ENCODE results near the gene CD276. TPM values are rescaled to one million over a fixed set of nuclear protein-coding genes. Genes with fewer than 3 reads are reported as not detected.

The CD276 gene
- total RNA-seq, 1 donor from 2014 or later: 78.1 TPM

GRCh38 chr15:73756390-73756789 is 72.2 kb downstream of the CD276 start:
- intact Hi-C loops (cut with DNase I): no loop called here
- Histone ChIP-seq H3K4me3 (no peak overlapping the region), H3K36me3 (no peaks in the 10 kb centered on the region), H3K4me1 (peaks cover 24% of the 10 kb centered on the region), H3K9me3 (no peaks in the 10 kb centered on the region), H3K27ac (no peak overlapping the region), H3K27me3 (no peaks in the 10 kb centered on the region)
- no peak for DNase-seq (ENCODE audit: extremely low spot score in 2 of 2)
- TF ChIP-seq CTCF (IDR thresholded peaks at IDR 0.05): no peak
- no peak for TF ChIP-seq POLR2A (IDR thresholded peaks at IDR 0.05)
- no peak for TF ChIP-seq POLR2AphosphoS5 (IDR thresholded peaks at IDR 0.05; ENCODE audit: insufficient read depth in 1 of 2, low read depth in 1 of 2)

GRCh38 chr15:73756947-73757513 is 72.8 kb downstream of the CD276 start:
- Histone ChIP-seq H3K27ac (no peak overlapping the region), H3K4me1 (peaks cover 18% of the 10 kb centered on the region), H3K27me3 (no peaks in the 10 kb centered on the region), H3K4me3 (no peak overlapping the region), H3K9me3 (no peaks in the 10 kb centered on the region), H3K36me3 (no peaks in the 10 kb centered on the region)
- no peak for TF ChIP-seq CTCF (IDR thresholded peaks at IDR 0.05)
- intact Hi-C loops (cut with DNase I): no loop called here
- DNase-seq (ENCODE audit: extremely low spot score in 2 of 2): no peak

- intact Hi-C loops (cut with DNase I): no loop called here
- peaks cover 13% of the 10 kb centered on the region for H3K4me1 ChIP-seq
- H3K27me3 ChIP-seq: no peaks in the 10 kb centered on the region
- H3K9me3 ChIP-seq: no peaks in the 10 kb centered on the region
- no peak for TF ChIP-seq POLR2A (IDR thresholded peaks at IDR 0.05)
- no peak for TF ChIP-seq POLR2AphosphoS5 (IDR thresholded peaks at IDR 0.05; ENCODE audit: insufficient read depth in 1 of 2, low read depth in 1 of 2)
- TF ChIP-seq CTCF (IDR thresholded peaks at IDR 0.05): no peak
- no peak overlapping the region for H3K4me3 ChIP-seq
- H3K27ac ChIP-seq: no peak overlapping the region
- no peaks in the 10 kb centered on the region for H3K36me3 ChIP-seq
- DNase-seq (ENCODE audit: extremely low spot score in 2 of 2): no peak
Observed at GRCh38 chr15:73757571-73757970, 73.4 kb downstream of the CD276 start.

GRCh38 chr15:73758461-73758860 is 74.3 kb downstream of the CD276 start:
- intact Hi-C loops (cut with DNase I): no loop called here
- no peak for TF ChIP-seq CTCF (IDR thresholded peaks at IDR 0.05)
- no peak for TF ChIP-seq POLR2AphosphoS5 (IDR thresholded peaks at IDR 0.05; ENCODE audit: insufficient read depth in 1 of 2, low read depth in 1 of 2)
- no peak for TF ChIP-seq POLR2A (IDR thresholded peaks at IDR 0.05)
- Histone ChIP-seq H3K9me3 (no peaks in the 10 kb centered on the region), H3K36me3 (no peaks in the 10 kb centered on the region), H3K27ac (no peak overlapping the region), H3K4me3 (no peak overlapping the region), H3K4me1 (peaks cover 10% of the 10 kb centered on the region), H3K27me3 (no peaks in the 10 kb centered on the region)
- DNase-seq (ENCODE audit: extremely low spot score in 2 of 2): no peak

DNA sequence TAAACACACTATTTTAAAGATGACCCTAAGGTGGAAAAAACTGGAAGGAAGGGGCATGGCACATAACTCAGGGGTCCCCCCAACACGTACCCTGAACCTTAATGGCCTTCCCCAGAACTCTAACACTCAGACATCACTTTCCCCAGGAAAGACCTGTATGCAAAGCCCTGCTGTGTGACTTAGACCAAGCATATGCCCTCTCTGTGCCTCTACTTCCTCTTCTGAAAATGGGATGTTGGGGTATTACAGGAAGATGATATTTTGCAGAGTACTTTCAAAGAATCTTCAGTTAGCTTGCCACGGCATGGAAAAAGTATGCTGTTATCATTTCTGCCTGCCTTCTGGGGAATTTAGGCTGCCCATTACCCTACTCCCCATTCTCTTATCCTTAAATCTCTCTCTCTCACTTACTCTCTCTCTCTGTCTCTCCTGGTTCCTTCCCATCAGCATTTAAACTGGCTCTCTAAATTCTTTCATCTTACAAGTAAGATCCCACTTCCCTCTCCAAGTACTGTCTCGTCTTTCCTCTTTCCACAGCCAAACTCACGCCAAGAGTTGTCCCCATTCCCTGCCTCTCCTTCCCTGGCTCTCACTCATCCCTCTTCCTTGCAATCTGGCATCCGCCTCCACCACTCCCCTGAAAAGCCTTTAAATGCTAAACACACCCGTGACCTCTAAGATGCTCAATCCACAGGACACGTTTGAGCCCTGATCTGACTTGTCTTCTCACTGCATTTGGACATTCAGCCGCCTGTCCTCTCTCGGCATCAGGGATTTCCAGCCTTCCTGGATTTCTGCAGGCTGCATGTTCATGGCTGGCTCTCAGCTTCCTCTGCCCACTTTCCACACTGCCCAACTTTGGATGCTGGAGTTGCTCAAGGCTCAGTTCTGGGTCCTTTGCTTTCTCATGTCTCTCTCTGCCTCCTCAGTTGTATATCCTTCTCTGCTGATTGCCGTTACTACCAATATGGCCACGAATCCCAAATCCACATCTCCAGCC is 76.4 kb downstream of the CD276 start:
- Histone ChIP-seq H3K27ac (no peak overlapping the region), H3K36me3 (no peaks in the 10 kb centered on the region), H3K4me3 (no peak overlapping the region), H3K27me3 (no peaks in the 10 kb centered on the region), H3K9me3 (no peaks in the 10 kb centered on the region), H3K4me1 (no peaks in the 10 kb centered on the region)
- intact Hi-C loops (cut with DNase I): no loop called here
- no peak for TF ChIP-seq POLR2AphosphoS5 (IDR thresholded peaks at IDR 0.05; ENCODE audit: insufficient read depth in 1 of 2, low read depth in 1 of 2)
- no peak for TF ChIP-seq CTCF (IDR thresholded peaks at IDR 0.05)
- TF ChIP-seq POLR2A (IDR thresholded peaks at IDR 0.05): no peak
- DNase-seq (ENCODE audit: extremely low spot score in 2 of 2): no peak
